Keratinocyte (primary cell): ENCODE data around the gene HP1BP3. TPM values are rescaled to one million over a fixed set of nuclear protein-coding genes. Genes with fewer than 3 reads are reported as not detected.

Experiments used
- DNase-seq: peaks from one replicate; pipeline ENCODE4 v3.0.0-alpha.2; 2011; ENCODE audit warnings: low read depth, missing footprints, low spot score
- FAIRE-seq: peaks from 2 replicates; lab custom pipeline; 2011; peaks lifted over from hg19 to GRCh38; lab: Jason Lieb, UNC
- H2AFZ ChIP-seq: 2 replicates; pipeline ENCODE4 v1.6.0; 2012; ENCODE audit warnings: low read length, control low read depth, inconsistent platforms; ENCODE audit not compliant: control insufficient read depth
- H3K27ac ChIP-seq: 2 replicates; pipeline ENCODE4 v1.5.1; 2011; ENCODE audit warnings: low read length; ENCODE audit not compliant: control insufficient read depth, insufficient read depth
- H3K27me3 ChIP-seq: 3 replicates; pipeline ENCODE4 v1.6.0; 2011; ENCODE audit warnings: low read length; ENCODE audit not compliant: control insufficient read depth, insufficient read depth; ENCODE audit errors: extremely low read depth
- H3K36me3 ChIP-seq, 2 experiments: 2 replicates in 1 of 2; 3 replicates in 1 of 2; pipeline ENCODE4 v1.5.1; 2011; ENCODE audit warnings: low read length in 2 of 2, mild to moderate bottlenecking in 1 of 2; ENCODE audit not compliant: control insufficient read depth in 2 of 2, insufficient read depth in 2 of 2; ENCODE audit errors: extremely low read depth in 1 of 2
- H3K4me1 ChIP-seq: 3 replicates; pipeline ENCODE4 v1.5.1; 2011; ENCODE audit warnings: low read length; ENCODE audit not compliant: control insufficient read depth, insufficient read depth; ENCODE audit errors: extremely low read depth
- H3K4me2 ChIP-seq: 3 replicates; pipeline ENCODE4 v1.6.0; 2011; ENCODE audit warnings: low read depth, low read length; ENCODE audit not compliant: control insufficient read depth, insufficient read depth; ENCODE audit errors: extremely low read depth
- H3K4me3 ChIP-seq, 3 experiments: fragments of 200-600 bp in 1 of 3; sonication (generic) in 1 of 3; 2 replicates in 2 of 3; 3 replicates in 1 of 3; pipeline ENCODE4 v1.5.1; 2011 to 2016; ENCODE audit warnings: low read length in 3 of 3, mild to moderate bottlenecking in 3 of 3, control low read depth in 2 of 3, inconsistent platforms in 1 of 3, low read depth in 1 of 3, mixed read lengths in 1 of 3, mixed run types in 1 of 3, moderate library complexity in 1 of 3; ENCODE audit not compliant: control insufficient read depth in 2 of 3, insufficient read depth in 2 of 3; ENCODE audit errors: extremely low read depth in 1 of 3
- H3K79me2 ChIP-seq: 2 replicates; pipeline ENCODE4 v1.6.0; 2012; ENCODE audit warnings: low read length; ENCODE audit not compliant: control insufficient read depth, insufficient read depth
- H3K9ac ChIP-seq: 3 replicates; pipeline ENCODE4 v1.6.0; 2011; ENCODE audit warnings: low read length; ENCODE audit not compliant: control insufficient read depth, insufficient read depth; ENCODE audit errors: extremely low read depth
- H3K9me1 ChIP-seq: 3 replicates; pipeline ENCODE4 v1.6.0; 2011; ENCODE audit warnings: low read length; ENCODE audit not compliant: control insufficient read depth, insufficient read depth; ENCODE audit errors: extremely low read depth
- H3K9me3 ChIP-seq: 2 replicates; pipeline ENCODE4 v1.5.1; 2012; ENCODE audit warnings: low read depth, low read length; ENCODE audit not compliant: control insufficient read depth
- H4K20me1 ChIP-seq: 3 replicates; pipeline ENCODE4 v1.6.0; 2011; ENCODE audit warnings: low read length; ENCODE audit not compliant: control insufficient read depth, insufficient read depth; ENCODE audit errors: extremely low read depth
- EZH2 ChIP-seq: IDR thresholded peaks from one replicate; pipeline ENCODE4 v1.6.1; 2012; ENCODE audit warnings: inconsistent platforms, mild to moderate bottlenecking, low read length, moderate library complexity
- dilution Hi-C: fragments of 300-500 bp; cut with MboI; formaldehyde crosslinking; loops from one replicate; pipeline ENCODE4 v1.7.0; 2020; ENCODE audit warnings: low sequenced_read_pairs; ENCODE audit not compliant: extremely low pct_ligation_motif_present
- polyA plus RNA-seq, 5 experiments: library from polyadenylated mRNA; depleted of rRNA in 3 of 5; stranded (reverse) in 3 of 5; stranded (forward) in 1 of 5; unstranded in 1 of 5; fragments of >200 nt; gene quantifications; 1 replicate in 1 of 5; 2 replicates in 3 of 5; 3 replicates in 1 of 5; pipeline versions ENCODE4 v1.2.1 to v1.2.3, GENCODE V29; 2011 to 2012; ENCODE audit warnings: missing spikeins in 2 of 5, low read depth in 1 of 5, low replicate concordance in 1 of 5
- TF ChIP-seq, protein P1 (sequence below), 3 experiments: IDR thresholded peaks in 1 of 3; conservative IDR thresholded peaks in 1 of 3; optimal IDR thresholded peaks in 1 of 3; 2 replicates in 2 of 3; 3 replicates in 1 of 3; pipeline versions ENCODE3 to v1.5.1; 2011; ENCODE audit warnings: low read length in 3 of 3, mild to moderate bottlenecking in 3 of 3, moderate library complexity in 2 of 3, control low read depth in 1 of 3, inconsistent platforms in 1 of 3; ENCODE audit not compliant: insufficient read depth in 2 of 3; ENCODE audit errors: extremely low read depth in 1 of 3

HP1BP3 gene
- polyA plus RNA-seq, 1 donor (not counting 4 experiments of a cell fraction or from before 2014, with no cell fraction given), result 148 TPM

DNA sequence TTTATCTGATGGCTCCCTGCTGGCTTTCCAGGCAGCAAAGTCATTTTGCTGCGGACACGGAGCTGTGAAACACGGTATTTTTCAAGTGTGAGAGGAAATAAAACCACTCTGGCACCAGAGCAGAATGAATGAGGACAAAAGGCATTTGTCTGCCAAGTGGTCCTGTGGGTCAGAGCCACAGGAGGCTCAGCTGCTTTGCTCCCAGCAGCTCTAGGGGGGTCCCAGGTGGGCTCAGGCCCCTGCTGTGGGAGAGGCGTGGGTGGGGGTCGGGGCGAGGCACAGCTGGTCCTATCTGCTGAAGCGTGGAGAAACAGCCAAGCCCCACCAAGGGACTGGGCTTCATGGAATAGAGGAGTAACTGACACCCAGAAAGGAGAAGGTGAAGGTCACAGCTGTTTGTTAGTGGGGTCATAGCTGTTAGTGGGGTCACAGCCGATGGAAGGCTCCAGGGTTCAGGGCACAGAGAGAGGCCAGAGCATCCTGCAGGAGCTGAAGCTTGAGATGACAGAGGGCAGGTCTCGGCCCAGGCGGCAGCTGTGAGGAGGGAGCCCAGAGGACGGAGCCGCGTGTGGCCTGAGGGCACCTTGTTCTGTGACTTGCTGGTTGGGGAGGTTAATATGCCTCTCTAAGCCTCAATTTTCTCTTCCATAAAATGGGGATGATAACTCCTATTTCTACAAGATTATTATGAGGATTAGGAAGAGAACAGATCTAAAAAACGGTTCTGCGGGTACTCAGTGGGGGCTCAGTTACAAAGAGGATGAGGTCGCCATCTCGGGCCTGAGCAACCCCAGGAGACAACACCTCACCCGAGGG, 76.4 kb downstream of the HP1BP3 start:
- H3K27me3 ChIP-seq, result no peaks in the 10 kb centered on the region
- no peak for DNase-seq
- H3K9me3 ChIP-seq, result no peaks in the 10 kb centered on the region
- no peaks in the 10 kb centered on the region for H3K9me1 ChIP-seq
- H3K4me1 ChIP-seq, result no peaks in the 10 kb centered on the region
- peaks cover 2 to 29% of the 10 kb centered on the region in 2 experiments for H3K36me3 ChIP-seq
- dilution Hi-C loops, result no loop called here
- no peak overlapping the region for H3K9ac ChIP-seq
- no peak for FAIRE-seq
- no peak overlapping the region for H3K4me3 ChIP-seq
- no peak overlapping the region for H3K27ac ChIP-seq
- no peaks in the 10 kb centered on the region for H4K20me1 ChIP-seq
- no peak for TF ChIP-seq EZH2
- TF ChIP-seq, protein P1, sequence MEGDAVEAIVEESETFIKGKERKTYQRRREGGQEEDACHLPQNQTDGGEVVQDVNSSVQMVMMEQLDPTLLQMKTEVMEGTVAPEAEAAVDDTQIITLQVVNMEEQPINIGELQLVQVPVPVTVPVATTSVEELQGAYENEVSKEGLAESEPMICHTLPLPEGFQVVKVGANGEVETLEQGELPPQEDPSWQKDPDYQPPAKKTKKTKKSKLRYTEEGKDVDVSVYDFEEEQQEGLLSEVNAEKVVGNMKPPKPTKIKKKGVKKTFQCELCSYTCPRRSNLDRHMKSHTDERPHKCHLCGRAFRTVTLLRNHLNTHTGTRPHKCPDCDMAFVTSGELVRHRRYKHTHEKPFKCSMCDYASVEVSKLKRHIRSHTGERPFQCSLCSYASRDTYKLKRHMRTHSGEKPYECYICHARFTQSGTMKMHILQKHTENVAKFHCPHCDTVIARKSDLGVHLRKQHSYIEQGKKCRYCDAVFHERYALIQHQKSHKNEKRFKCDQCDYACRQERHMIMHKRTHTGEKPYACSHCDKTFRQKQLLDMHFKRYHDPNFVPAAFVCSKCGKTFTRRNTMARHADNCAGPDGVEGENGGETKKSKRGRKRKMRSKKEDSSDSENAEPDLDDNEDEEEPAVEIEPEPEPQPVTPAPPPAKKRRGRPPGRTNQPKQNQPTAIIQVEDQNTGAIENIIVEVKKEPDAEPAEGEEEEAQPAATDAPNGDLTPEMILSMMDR (optimal IDR thresholded peaks at IDR 0.05 in 1 of 3, IDR thresholded peaks at IDR 0.05 in 1 of 3, conservative IDR thresholded peaks at IDR 0.05 in 1 of 3; ENCODE audit: extremely low read depth in 1 of 3, insufficient read depth in 2 of 3, low read length in 3 of 3), result no peak
- H2AFZ ChIP-seq, result no peak overlapping the region
- H3K79me2 ChIP-seq, result no peaks in the 10 kb centered on the region
- H3K4me2 ChIP-seq, result no peak overlapping the region

GRCh38 chr1:20709868-20710267, 77.2 kb downstream of the HP1BP3 start:
- H4K20me1 ChIP-seq, result no peaks in the 10 kb centered on the region
- H3K27me3 ChIP-seq, result no peaks in the 10 kb centered on the region
- no peak overlapping the region for H3K4me2 ChIP-seq
- no peak overlapping the region for H3K9ac ChIP-seq
- H3K9me1 ChIP-seq, result no peaks in the 10 kb centered on the region
- no peaks in the 10 kb centered on the region for H3K9me3 ChIP-seq
- H2AFZ ChIP-seq, result no peak overlapping the region
- TF ChIP-seq, protein P1 (optimal IDR thresholded peaks at IDR 0.05 in 1 of 3, IDR thresholded peaks at IDR 0.05 in 1 of 3, conservative IDR thresholded peaks at IDR 0.05 in 1 of 3; ENCODE audit: extremely low read depth in 1 of 3, insufficient read depth in 2 of 3, low read length in 3 of 3), result no peak
- no peak for TF ChIP-seq EZH2
- no peak overlapping the region for H3K27ac ChIP-seq
- no peaks in the 10 kb centered on the region for H3K4me1 ChIP-seq
- DNase-seq (no peak), FAIRE-seq (no peak)
- dilution Hi-C loops, result no loop called here
- H3K36me3 ChIP-seq, result peaks cover 5 to 33% of the 10 kb centered on the region in 2 experiments
- H3K79me2 ChIP-seq, result no peaks in the 10 kb centered on the region
- no peak overlapping the region for H3K4me3 ChIP-seq
